GM13976 (cell line): Measurements from ENCODE around the gene ING1.

Experiments used
- DNase-seq: peaks from one replicate; pipeline ENCODE4 v3.0.0; 2012; ENCODE audit warnings: low spot score
- in situ Hi-C: fragments of 300-500 bp; cut with MboI; formaldehyde crosslinking; loops from one replicate; pipeline ENCODE4 v1.12.0; 2022; ENCODE audit warnings: low sequenced_read_pairs, mixed read lengths, inconsistent platforms; ENCODE audit not compliant: unreplicated experiment
- TF ChIP-seq, protein P1 (sequence below): IDR thresholded peaks from 2 replicates; pipeline ENCODE4 v1.5.1; 2012; ENCODE audit warnings: borderline replicate concordance, mild to moderate bottlenecking; ENCODE audit not compliant: insufficient read depth; ENCODE audit errors: extremely low read depth, missing control alignments, control extremely low read depth

ING1 gene

DNA sequence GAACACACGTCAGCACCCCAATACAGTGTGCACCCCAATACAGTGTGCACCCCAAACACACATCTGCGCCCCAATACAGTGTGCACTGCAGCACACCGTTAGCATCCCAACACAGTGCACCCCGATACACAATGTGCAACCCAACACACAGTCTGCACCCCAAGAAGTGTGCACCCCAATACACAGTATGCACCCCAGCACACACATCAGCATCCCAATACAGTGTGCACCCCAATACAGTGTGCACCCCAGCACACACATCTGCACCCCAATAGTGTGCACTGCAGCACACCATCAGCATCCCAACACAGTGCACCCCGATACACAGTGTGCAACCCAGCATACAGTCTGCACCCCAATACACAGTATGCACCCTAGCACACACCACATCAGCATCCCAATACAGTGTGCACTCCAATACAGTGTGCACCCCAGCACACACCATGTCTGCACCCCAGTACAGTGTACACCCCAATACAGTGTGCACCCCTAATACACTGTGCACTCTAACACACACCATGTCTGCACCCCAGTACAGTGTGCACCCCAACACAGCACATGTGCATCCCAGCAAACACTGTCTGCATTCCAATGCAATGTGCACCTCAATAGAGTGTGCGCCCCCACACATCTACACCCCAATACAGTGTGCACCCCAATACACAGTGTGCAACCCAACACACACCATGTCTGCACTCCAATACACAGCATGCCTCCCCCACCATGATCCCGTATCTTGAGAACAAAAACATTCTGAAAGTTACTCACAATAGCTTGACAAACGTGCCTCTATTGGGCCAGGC lies 6.7 kb upstream of the ING1 start:
- TF ChIP-seq, protein P1, sequence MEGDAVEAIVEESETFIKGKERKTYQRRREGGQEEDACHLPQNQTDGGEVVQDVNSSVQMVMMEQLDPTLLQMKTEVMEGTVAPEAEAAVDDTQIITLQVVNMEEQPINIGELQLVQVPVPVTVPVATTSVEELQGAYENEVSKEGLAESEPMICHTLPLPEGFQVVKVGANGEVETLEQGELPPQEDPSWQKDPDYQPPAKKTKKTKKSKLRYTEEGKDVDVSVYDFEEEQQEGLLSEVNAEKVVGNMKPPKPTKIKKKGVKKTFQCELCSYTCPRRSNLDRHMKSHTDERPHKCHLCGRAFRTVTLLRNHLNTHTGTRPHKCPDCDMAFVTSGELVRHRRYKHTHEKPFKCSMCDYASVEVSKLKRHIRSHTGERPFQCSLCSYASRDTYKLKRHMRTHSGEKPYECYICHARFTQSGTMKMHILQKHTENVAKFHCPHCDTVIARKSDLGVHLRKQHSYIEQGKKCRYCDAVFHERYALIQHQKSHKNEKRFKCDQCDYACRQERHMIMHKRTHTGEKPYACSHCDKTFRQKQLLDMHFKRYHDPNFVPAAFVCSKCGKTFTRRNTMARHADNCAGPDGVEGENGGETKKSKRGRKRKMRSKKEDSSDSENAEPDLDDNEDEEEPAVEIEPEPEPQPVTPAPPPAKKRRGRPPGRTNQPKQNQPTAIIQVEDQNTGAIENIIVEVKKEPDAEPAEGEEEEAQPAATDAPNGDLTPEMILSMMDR: no peak
- in situ Hi-C loops: no loop called here

DNA sequence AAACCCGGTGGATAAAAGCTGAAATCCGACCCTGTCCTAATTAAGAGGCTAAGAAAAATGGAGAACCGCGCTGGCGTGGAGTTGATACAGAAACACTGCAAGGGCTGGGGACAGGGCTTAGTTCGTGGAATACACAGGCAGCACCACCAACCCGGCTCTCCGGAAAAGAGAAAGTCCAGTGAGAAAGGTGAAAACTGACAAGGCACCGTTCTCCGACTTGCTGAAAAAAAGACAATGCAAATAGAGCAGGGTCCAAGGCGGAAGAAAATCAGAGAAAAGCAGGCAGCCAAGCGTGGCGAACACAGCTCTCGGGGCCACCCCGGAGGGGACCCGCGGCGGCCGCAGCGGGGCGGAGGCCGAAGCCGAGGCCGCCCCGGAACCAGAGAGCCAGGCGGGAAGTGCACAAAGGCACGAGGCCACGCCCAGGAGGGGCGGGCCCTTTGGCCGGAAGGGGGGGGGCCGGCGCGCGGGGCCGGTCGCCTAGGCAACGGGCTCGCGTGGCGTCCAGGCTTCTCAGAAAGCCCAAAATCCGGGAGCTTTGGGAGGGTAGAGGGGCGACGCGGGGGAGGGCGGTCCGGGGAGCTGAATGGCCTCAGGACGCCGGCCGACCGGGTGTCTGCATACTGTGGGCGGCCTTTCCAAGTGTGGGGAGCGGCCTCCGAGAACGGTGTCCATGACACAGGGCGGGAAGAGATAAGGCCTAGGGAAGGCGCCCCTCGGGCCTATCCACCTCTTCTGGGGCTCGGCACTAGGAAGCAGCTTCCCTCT lies 1.2 kb upstream of the ING1 start:
- peak; percentile 92 for DNase-seq
- TF ChIP-seq, protein P1: no peak
- in situ Hi-C loops: no loop called here

More for the DNA sequence above, 6.7 kb upstream of the ING1 start:
- DNase-seq: no peak

DNA sequence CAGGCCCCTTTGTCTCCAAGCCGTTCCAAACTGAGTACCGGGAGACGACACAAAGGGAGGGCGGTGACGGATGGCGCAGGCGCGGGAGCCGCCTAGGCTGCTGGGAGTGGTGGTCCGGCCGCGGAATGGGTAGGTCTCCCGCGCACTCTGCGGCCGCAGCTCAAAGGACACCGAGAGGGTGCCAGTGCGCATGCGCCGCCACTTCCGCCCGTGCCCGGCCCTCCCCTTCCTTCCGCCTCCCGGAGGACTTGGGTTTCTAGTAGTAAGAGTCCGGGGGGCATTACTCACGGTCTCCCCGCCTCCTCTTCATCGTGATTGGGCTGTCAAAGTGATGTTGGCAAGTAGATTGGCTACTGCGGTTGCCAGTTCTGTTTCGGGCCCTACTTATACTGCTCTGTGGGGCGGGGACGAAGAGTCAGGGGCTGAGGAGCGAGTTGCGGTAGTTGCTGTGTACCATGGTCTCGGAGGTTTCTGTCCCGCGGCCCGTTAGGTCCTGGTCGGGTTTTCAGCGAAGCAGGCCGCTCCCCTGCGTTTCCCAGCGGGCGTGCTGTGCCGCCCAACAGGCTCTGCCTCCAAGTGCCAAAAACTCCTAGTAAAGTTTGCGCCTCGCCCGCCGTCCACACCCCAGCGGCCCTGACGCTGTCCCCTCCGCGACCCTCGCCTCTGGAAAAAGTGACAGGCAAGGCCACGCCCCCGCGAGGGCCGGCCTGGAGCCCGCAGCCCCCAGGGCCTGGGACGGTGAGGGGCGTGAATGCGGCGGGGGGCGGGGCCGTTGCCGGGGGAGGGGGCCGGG lies 455 bp upstream of the ING1 start:
- peak; percentile 95 for DNase-seq
- TF ChIP-seq, protein P1: no peak
- in situ Hi-C loops: no loop called here

DNA sequence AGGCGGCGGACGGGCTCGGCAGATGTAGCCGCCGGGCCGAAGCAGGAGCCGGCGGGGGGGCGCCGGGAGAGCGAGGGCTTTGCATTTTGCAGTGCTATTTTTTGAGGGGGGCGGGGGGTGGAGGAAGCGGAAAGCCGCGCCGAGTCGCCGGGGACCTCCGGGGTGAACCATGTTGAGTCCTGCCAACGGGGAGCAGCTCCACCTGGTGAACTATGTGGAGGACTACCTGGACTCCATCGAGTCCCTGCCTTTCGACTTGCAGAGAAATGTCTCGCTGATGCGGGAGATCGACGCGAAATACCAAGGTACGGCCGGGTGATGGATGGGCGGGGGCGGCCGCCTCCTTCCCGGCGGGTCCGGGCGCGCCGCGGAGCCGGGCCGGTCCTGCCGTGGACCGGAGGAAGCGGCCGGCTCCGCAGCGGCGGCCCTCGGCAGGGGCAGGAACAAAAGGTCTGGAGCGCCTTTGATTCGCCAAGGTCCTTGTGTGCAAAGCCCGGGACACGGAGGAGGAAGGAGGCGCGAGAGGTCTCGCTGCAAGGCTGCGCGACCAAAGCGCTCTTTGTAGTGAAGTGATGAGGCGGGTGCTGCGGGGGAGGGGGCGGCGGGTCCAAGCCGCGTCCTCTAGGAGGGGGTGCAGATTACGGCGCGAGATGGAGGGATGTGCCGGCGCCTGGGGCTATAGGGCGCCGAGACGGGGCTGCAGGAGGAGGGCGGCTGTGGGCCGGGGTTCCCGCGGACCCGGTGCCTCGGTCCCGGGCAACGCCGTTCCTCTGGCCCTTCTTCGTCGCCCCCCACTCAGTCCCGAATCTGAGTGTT lies 689 bp downstream of the ING1 start:
- DNase-seq: peak; percentile 56
- TF ChIP-seq, protein P1: peak; percentile 41
- in situ Hi-C loops: no loop called here

DNA sequence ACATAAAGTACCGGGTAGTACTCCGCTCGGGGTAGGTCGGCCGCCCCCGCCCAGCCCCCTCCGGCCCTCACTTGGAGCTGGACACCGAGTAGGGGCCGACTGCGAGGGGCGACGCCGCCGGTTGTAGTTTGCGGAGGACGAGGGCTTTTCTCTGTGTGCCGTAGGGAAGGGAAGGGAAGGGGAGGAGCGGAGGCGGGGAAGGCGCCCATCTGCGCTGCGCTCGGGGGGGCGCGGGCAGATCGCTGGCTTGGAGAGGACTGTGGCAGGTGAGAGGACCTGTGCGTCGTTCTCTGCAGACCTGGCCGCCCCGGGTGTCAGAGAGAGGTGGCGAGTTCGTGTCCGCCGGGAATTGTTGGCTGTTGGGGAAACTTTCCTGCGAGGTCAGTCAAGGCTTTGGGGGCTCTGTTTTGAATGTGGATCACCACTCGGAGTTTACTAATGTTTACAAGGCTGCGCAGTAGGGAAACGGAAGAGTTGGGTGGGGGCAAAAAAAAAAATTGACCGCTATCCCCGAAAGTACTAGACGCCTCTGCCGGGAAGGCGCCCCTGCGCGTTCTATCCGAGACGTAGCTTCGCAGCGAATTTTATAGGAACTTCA lies 1.4 kb downstream of the ING1 start:
- in situ Hi-C loops: no loop called here
- TF ChIP-seq, protein P1: no peak
- no peak for DNase-seq
